Erythroblast (primary cell): ENCODE measurements around the gene LHX5.
A peak's percentile ranks its signal among the peaks of the same experiment; 100 is the strongest.

Experiments used
- DNase-seq, 2 experiments: peaks; one replicate each; lab custom pipeline; 2025; lab: John Stamatoyannopoulos, UW
- GATA1 ChIP-seq: IDR thresholded peaks from 2 replicates; pipeline ENCODE4 v1.6.1; 2011; ENCODE audit warnings: low read depth, mild to moderate bottlenecking, control low read depth, low read length, moderate library complexity
- POLR2A ChIP-seq: IDR thresholded peaks from 2 replicates; pipeline ENCODE4 v1.6.1; 2011; ENCODE audit warnings: mild to moderate bottlenecking, low read length

The LHX5 gene

DNA sequence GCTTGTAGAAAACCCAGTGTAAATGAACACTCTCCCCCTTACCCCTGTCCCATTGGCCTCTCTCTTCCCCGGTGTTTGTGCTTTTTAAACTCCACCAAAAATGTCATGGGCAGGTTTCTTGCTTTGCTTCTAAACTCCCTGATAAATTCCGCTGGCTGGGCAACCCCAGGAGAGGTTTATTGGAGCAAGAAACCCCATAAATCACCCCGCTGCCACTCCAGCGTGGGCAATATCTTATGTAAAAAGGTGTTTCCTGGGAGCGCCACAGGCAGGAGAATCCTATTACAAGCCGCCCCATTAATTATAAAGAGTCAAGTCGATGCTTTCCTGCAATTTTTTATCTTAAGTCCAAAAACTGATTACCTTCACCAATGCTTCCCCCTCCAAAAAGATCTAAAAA is 22.8 kb downstream of the LHX5 start:
- DNase-seq = no peak
- TF ChIP-seq GATA1 = no peak
- TF ChIP-seq POLR2A = no peak

DNA sequence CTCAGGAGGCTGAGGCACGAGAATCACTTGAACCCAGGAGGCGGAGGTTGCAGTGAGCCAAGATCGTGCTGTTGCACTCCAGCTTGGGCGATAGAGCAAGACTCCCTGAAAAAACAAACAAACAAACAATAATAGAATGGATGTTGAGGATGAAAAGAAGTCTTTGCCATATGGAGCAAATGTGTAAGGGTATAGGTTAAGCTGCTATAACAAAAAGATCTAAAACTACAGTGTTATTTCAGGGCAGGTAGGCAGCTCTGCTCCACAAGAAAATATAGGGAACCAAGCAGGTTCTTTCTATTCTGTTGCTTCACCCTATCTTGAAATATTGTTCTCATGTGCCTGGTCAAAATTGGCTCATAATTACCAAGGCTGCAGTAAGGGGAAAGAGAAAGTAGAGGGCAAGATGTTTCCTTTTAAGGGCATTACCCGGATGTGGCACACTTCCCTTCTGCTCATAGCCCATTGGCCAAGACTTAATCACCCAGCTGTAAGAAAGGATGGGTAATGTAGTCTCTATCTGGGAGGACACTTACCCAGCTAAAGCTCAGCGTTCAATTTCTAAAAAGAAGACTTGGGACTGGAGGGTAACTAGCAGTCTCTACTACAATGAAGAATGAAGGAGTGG is 26.0 kb downstream of the LHX5 start:
- TF ChIP-seq GATA1 (no peak), POLR2A (no peak)
- DNase-seq = no peak

- DNase-seq = no peak
- TF ChIP-seq GATA1 = no peak
- no peak for TF ChIP-seq POLR2A
Observed at GRCh38 chr12:113443030-113443539, 28.6 kb downstream of the LHX5 start.

- no peak for DNase-seq
- no peak for TF ChIP-seq GATA1
- no peak for TF ChIP-seq POLR2A
Observed at GRCh38 chr12:113440947-113441782, 30.5 kb downstream of the LHX5 start.

DNA sequence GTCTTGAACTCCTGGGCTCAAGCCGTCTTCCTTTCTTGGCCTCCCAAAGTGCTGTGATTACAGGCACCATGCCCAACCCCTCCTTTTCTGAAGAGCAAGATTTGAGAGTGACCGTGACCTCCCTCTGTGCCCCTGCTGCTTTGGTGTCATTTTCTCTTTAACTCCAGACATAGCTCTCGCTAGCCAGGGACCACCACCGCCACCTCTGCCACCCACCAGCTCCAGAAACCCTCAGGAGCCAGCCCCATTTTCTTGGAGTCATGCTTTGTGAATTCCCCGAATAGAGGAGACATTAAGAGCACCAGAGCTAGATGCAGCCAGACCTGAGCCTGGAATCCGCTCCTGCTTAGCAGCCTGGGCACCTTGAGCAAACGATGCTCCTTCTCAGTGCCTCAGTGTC is 31.3 kb downstream of the LHX5 start:
- DNase-seq = no peak
- TF ChIP-seq POLR2A = no peak
- no peak for TF ChIP-seq GATA1

DNA sequence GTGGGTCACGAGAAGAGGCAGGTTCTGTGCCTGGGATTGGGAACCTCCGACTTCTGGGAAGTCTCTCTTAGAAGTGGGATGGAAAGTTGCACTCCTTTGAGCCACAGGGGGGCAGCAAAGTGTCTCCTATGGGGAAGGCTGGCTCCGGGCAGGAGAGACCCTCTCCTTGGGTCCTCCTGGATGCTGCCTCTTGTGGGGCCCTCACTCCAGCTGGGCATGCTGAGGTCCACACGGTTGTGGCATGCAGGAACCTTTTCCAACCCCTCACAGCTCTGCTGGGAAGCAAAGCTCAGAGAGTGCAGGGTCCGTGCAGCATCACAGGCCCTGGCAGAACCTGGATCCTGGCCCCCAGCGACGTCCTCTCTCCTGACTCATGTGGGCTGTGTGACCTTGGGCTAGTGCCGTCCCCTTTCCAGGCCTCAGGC is 32.1 kb downstream of the LHX5 start:
- peak; percentile 15 to 42 for DNase-seq
- TF ChIP-seq POLR2A (no peak), GATA1 (no peak)

GRCh38 chr12:113439301-113439597 is 32.4 kb downstream of the LHX5 start:
- no peak for DNase-seq
- TF ChIP-seq GATA1 = no peak
- TF ChIP-seq POLR2A = no peak

DNA sequence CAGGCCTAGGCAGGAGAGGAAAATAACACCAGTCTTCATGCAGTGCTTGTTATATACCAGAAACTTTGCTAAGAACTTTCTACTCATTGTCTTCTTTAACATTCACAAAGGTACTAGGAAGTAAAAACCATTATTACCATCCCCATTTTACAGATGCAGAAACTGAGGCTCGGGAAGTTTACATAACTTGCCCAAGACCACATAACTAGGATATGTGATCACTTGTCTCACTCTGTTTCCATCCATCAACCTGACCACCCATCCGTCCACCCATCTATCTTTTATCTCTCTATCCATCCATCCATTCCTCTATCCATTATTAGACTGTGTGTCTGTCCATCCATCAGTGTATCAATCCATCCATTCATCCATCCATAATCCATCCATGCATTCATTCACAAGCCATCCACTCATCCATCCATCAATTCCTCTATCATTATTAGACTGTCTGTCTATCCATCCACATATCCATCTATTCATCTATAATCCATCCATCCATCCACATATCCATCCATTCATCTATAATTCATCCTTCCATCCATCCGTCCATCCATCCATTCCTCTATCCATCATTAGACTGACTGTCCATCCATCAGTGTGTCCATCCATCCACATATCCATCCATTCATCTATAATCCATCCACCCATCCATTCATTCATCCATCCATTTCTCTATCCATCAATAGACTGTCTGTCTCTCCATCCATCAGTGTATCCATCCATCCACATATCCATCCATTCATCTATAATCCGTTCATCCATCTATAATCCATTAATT is 33.0 kb downstream of the LHX5 start:
- no peak for TF ChIP-seq POLR2A
- TF ChIP-seq GATA1 = no peak
- no peak for DNase-seq

DNA sequence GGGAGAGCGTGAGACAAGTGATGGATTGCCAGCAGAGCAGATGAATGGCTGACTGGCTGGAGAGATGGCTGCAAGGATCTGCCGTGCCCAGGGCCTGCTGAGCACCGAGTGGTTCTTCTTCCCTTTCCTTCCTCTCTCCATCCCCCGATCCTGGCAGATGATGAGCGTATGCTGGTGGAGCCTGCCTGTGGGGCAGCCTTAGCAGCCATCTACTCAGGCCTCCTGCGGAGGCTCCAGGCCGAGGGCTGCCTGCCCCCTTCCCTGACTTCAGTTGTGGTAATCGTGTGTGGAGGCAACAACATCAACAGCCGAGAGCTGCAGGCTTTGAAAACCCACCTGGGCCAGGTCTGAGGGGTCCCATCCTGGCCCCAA is 34.0 kb downstream of the LHX5 start:
- no peak for DNase-seq

DNA sequence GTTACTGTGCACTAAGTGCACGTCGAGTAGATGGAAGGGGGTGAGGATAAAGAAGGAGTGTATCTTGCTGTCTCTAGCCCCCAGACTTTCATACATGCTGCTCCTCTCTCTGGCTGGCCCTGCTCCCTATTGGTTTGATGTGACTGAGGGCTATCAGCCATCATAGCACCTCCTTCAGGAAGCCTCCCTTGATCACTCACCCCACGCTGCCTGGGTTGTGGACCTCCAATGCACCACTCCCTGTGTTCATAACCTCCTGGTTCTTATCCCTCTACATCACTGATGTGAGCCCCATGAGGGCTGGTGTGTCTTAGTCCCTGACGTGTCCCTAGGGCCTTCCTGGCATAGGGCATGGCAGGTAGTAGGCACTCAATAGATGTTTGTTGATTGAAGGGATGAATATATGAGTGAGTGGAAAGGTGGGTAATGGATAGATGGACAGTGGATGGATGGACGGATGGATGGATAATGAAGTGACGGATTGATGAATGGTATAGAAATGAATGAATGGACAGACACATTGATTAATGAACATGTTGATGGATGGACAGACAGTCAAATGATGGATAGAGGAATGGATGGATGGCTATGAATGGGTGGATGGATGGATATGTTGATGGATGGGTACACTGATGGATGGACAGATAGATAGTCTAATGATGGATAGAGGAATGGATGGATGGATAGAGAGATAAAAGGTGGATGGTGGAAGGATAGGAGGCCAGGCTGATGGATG is 34.5 kb downstream of the LHX5 start:
- no peak for DNase-seq
- TF ChIP-seq GATA1 = no peak
- TF ChIP-seq POLR2A = no peak

More for the DNA sequence above, 34.0 kb downstream of the LHX5 start:
- TF ChIP-seq POLR2A (no peak), GATA1 (no peak)

DNA sequence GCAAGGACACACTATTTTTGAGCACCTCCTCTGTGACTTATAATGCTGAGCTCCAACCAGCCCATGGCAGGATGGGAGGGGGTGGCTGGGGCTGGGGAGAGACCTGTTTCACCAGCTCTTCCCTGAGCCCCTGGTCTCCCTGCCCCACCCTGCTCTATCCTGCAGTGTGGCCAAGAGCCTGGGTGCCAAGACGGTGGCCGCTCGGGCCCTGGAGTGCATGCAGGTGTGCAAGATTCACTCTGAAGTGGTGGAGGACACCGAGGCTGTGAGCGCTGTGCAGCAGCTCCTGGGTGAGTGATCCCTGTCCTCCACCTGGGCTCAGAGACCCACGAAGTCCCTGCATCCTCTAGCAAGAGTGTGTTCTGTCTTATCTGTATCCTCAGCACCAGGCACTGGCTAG is 35.1 kb downstream of the LHX5 start:
- no peak for TF ChIP-seq GATA1
- no peak for TF ChIP-seq POLR2A
- no peak for DNase-seq

DNA sequence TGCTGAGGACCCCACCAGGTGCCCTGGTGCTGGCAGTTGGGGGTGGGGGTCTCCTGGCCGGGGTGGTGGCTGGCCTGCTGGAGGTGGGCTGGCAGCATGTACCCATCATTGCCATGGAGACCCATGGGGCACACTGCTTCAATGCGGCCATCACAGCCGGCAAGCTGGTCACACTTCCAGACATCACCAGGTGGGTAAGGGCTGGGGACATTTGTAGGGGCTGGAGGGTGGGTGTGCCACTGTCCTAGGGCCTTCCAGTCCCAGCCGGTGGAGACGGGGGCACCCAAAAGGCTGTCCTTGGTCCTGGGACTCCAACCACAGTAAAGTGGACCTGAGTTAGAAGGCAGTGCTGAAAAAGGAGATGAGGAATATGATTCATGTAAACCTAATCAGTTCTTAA is 36.3 kb downstream of the LHX5 start:
- TF ChIP-seq POLR2A = no peak
- no peak for TF ChIP-seq GATA1

DNA sequence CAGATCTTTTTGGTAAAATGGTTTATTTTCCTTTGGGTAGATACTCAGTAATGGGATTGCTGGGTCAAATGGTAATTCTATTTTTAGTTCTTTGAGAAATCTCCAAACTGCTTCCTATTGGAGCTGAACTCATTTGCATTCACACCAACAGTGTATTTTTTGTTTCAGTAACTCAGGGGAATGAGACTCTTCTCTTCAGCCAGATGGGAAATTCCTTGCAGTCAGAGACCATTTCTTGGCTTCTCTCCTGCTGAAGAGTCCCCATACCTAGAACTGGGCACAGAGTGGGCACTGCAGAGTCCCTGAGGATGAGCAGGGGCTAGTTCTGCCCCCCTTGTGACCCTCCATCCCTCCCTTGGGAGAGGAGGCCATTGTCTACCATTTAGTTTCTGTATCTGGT is 38.7 kb downstream of the LHX5 start:
- TF ChIP-seq GATA1 (no peak), POLR2A (no peak)
- DNase-seq = no peak

More for the DNA sequence above, 36.3 kb downstream of the LHX5 start:
- no peak for DNase-seq

DNA sequence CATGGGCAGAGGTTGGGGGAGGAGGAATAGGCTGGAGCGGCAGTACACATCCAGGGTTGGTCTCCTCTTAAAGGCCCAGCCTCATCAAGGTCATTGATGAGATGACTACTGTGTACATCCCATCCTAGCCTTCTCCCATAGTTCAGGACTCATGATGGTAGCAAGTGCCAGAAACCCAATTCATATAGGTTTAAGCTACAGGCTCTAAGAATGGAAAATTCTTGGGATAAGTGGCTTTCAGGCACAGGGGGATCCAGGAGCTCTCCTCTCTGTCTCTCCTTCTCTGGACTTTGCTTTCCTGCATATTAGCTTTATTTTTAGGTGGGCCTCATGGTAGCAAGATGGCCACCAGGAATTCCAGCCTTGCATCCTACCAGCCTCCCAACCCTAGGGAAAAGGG is 43.2 kb downstream of the LHX5 start:
- TF ChIP-seq GATA1 (no peak), POLR2A (no peak)
- no peak for DNase-seq
